ENCODE results near the gene MYCBP2.
"Not testable (repeated sequence)": the region's sequence is repeated elsewhere in the genome, so short reads cannot be mapped to it uniquely, and the experiment has no call there.

MYCBP2 gene

DNA sequence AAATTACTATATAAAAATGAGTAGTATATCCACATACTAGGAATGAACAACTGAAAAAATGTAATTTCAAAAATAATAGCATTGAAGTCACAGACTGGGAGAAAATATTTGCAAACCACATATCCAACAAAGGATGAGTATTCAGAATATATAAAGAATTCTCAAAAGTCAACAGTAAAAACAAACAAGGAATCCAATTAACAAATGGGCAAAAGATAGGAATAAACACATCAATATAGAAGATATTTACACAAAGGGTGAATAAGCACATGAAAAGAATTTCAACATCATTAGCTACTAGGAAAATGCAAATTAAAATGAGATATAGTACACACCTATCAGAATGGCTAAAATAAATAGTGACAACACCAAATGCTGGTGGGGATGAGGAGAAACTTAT, 37.0 kb downstream of the MYCBP2 start:
- Histone ChIP-seq H3K4me1 (ENCODE audit: control insufficient read depth, insufficient read depth, low read length) (no peaks in the 10 kb centered on the region), H3K9me3 (ENCODE audit: control insufficient read depth, insufficient read depth, low read depth, low read length) (no peaks in the 10 kb centered on the region), H3K4me3 (ENCODE audit: low read depth, low read length) (no peak overlapping the region), H3K27ac (ENCODE audit: extremely low read depth, low read depth, low read length) (no peak overlapping the region), H3K36me3 (ENCODE audit: control insufficient read depth in 2 of 2, insufficient read depth in 1 of 2, low read length in 2 of 2) (peaks cover 0 to 46% of the 10 kb centered on the region in 2 experiments; a peak in 1 of 3 replicates)
- POLR2A ChIA-PET, result no interaction called here
- CTCF ChIA-PET, result interaction anchor here (0.6 kb wide), 1 partner anchor 1925 kb away, joined by 3 read pairs; no protein-coding TSS in a partner anchor
- TF ChIP-seq ZNF248 (tag by site-specific recombination; IDR thresholded peaks at IDR 0.05), result no peak
- TF ChIP-seq ZNF48 (tag by site-specific recombination; IDR thresholded peaks at IDR 0.05), result no peak
- TF ChIP-seq ZNF610 (tag by site-specific recombination; IDR thresholded peaks at IDR 0.05; ENCODE audit: borderline replicate concordance), result no peak
- TF ChIP-seq ZNF600 (tag by site-specific recombination; IDR thresholded peaks at IDR 0.05), result no peak
- TF ChIP-seq, protein P1, sequence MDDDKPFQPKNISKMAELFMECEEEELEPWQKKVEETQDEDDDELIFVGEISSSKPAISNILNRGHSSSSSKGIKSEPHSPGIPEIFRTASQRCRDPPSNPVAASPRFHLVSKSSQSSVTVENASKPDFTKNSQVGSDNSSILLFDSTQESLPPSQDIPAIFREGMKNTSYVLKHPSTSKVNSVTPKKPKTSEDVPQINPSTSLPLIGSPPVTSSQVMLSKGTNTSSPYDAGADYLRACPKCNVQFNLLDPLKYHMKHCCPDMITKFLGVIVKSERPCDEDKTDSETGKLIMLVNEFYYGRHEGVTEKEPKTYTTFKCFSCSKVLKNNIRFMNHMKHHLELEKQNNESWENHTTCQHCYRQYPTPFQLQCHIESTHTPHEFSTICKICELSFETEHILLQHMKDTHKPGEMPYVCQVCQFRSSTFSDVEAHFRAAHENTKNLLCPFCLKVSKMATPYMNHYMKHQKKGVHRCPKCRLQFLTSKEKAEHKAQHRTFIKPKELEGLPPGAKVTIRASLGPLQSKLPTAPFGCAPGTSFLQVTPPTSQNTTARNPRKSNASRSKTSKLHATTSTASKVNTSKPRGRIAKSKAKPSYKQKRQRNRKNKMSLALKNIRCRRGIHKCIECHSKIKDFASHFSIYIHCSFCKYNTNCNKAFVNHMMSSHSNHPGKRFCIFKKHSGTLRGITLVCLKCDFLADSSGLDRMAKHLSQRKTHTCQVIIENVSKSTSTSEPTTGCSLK (tag by site-specific recombination; IDR thresholded peaks at IDR 0.05), result no peak
- TF ChIP-seq ZBTB20 (tag by site-specific recombination; IDR thresholded peaks at IDR 0.05), result no peak

DNA sequence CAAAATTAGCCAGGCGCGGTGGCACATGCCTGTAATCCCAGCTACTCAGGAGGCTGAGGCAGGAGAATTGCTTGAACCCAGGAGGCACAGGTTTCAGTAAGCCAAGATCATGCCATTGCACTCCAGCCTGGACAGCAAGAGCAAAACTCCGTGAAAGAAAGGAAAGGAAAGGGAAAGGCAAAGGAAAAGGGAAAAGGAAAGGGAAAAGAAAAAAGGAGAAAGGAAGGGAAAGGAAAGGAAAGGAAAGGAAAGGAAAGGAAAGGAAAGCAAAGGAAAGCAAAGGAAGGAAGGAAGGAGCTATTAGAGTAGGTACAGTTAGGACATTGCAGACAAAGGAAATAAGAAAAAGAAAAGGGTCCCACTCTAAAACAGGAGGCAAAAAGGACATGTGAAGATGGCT, 41.3 kb downstream of the MYCBP2 start:
- H3K36me3 ChIP-seq (ENCODE audit: control insufficient read depth in 2 of 2, insufficient read depth in 1 of 2, low read length in 2 of 2), result peaks cover 0 to 25% of the 10 kb centered on the region in 2 experiments; a peak in 1 of 3 replicates
- POLR2A ChIA-PET, result not testable (repeated sequence)
- CTCF ChIA-PET, result interaction anchor here (1.0 kb wide), 1 partner anchor 22 kb away, joined by 3 read pairs; no protein-coding TSS in a partner anchor

DNA sequence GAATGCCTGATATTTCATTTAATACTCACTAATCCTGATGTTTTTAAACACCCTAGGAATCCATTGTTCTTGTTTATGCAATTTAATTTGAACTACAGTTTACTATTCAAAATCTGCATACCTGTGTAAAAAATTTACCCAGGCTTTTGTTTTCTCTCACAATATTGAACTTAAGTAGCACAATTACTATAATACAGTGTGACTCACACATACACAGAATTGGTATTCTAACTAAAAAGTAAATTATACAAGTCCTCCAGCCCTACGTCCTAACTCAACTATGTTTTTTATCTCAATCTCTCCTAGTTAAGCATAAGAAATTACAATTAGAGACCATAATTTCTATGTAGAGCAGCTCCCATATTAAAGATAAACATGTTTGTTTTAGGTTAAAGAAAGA, 41.8 kb downstream of the MYCBP2 start:
- Histone ChIP-seq H3K4me3 (ENCODE audit: low read depth, low read length) (no peak overlapping the region), H3K36me3 (ENCODE audit: control insufficient read depth in 2 of 2, insufficient read depth in 1 of 2, low read length in 2 of 2) (peaks cover 0 to 20% of the 10 kb centered on the region in 2 experiments; a peak in 1 of 3 replicates), H3K9me3 (ENCODE audit: control insufficient read depth, insufficient read depth, low read depth, low read length) (no peaks in the 10 kb centered on the region), H3K27ac (ENCODE audit: extremely low read depth, low read depth, low read length) (no peak overlapping the region), H3K4me1 (ENCODE audit: control insufficient read depth, insufficient read depth, low read length) (no peaks in the 10 kb centered on the region)
- POLR2A ChIA-PET, result no interaction called here
- CTCF ChIA-PET, result no interaction called here
- no peak for TF ChIP-seq ZNF19 (tag by site-specific recombination; IDR thresholded peaks at IDR 0.05; ENCODE audit: low read depth)
- TF ChIP-seq ZNF2 (tag by site-specific recombination; IDR thresholded peaks at IDR 0.05), result no peak
- TF ChIP-seq ZNF791 (tag by site-specific recombination; IDR thresholded peaks at IDR 0.05), result no peak
- TF ChIP-seq, protein P2, sequence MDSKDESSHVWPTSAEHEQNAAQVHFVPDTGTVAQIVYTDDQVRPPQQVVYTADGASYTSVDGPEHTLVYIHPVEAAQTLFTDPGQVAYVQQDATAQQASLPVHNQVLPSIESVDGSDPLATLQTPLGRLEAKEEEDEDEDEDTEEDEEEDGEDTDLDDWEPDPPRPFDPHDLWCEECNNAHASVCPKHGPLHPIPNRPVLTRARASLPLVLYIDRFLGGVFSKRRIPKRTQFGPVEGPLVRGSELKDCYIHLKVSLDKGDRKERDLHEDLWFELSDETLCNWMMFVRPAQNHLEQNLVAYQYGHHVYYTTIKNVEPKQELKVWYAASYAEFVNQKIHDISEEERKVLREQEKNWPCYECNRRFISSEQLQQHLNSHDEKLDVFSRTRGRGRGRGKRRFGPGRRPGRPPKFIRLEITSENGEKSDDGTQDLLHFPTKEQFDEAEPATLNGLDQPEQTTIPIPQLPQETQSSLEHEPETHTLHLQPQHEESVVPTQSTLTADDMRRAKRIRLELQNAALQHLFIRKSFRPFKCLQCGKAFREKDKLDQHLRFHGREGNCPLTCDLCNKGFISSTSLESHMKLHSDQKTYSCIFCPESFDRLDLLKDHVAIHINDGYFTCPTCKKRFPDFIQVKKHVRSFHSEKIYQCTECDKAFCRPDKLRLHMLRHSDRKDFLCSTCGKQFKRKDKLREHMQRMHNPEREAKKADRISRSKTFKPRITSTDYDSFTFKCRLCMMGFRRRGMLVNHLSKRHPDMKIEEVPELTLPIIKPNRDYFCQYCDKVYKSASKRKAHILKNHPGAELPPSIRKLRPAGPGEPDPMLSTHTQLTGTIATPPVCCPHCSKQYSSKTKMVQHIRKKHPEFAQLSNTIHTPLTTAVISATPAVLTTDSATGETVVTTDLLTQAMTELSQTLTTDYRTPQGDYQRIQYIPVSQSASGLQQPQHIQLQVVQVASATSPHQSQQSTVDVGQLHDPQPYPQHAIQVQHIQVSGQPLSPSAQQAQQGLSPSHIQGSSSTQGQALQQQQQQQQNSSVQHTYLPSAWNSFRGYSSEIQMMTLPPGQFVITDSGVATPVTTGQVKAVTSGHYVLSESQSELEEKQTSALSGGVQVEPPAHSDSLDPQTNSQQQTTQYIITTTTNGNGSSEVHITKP (tag by site-specific recombination; IDR thresholded peaks at IDR 0.05), result no peak
- TF ChIP-seq ZNF530 (tag by site-specific recombination; IDR thresholded peaks at IDR 0.05; ENCODE audit: low read depth), result no peak
- TF ChIP-seq ZFP69B (tag by site-specific recombination; IDR thresholded peaks at IDR 0.05), result no peak
- TF ChIP-seq ZNF670 (tag by site-specific recombination; IDR thresholded peaks at IDR 0.05; ENCODE audit: low read depth), result no peak
- no peak for TF ChIP-seq SALL2 (tag by site-specific recombination; IDR thresholded peaks at IDR 0.05; ENCODE audit: borderline replicate concordance)
- no peak for TF ChIP-seq ZNF23 (tag by site-specific recombination; IDR thresholded peaks at IDR 0.05; ENCODE audit: borderline replicate concordance)
- TF ChIP-seq, protein P3, sequence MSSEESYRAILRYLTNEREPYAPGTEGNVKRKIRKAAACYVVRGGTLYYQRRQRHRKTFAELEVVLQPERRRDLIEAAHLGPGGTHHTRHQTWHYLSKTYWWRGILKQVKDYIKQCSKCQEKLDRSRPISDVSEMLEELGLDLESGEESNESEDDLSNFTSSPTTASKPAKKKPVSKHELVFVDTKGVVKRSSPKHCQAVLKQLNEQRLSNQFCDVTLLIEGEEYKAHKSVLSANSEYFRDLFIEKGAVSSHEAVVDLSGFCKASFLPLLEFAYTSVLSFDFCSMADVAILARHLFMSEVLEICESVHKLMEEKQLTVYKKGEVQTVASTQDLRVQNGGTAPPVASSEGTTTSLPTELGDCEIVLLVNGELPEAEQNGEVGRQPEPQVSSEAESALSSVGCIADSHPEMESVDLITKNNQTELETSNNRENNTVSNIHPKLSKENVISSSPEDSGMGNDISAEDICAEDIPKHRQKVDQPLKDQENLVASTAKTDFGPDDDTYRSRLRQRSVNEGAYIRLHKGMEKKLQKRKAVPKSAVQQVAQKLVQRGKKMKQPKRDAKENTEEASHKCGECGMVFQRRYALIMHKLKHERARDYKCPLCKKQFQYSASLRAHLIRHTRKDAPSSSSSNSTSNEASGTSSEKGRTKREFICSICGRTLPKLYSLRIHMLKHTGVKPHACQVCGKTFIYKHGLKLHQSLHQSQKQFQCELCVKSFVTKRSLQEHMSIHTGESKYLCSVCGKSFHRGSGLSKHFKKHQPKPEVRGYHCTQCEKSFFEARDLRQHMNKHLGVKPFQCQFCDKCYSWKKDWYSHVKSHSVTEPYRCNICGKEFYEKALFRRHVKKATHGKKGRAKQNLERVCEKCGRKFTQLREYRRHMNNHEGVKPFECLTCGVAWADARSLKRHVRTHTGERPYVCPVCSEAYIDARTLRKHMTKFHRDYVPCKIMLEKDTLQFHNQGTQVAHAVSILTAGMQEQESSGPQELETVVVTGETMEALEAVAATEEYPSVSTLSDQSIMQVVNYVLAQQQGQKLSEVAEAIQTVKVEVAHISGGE (tag by site-specific recombination; conservative IDR thresholded peaks at IDR 0.05; ENCODE audit: low read depth), result no peak
- TF ChIP-seq, protein P4, sequence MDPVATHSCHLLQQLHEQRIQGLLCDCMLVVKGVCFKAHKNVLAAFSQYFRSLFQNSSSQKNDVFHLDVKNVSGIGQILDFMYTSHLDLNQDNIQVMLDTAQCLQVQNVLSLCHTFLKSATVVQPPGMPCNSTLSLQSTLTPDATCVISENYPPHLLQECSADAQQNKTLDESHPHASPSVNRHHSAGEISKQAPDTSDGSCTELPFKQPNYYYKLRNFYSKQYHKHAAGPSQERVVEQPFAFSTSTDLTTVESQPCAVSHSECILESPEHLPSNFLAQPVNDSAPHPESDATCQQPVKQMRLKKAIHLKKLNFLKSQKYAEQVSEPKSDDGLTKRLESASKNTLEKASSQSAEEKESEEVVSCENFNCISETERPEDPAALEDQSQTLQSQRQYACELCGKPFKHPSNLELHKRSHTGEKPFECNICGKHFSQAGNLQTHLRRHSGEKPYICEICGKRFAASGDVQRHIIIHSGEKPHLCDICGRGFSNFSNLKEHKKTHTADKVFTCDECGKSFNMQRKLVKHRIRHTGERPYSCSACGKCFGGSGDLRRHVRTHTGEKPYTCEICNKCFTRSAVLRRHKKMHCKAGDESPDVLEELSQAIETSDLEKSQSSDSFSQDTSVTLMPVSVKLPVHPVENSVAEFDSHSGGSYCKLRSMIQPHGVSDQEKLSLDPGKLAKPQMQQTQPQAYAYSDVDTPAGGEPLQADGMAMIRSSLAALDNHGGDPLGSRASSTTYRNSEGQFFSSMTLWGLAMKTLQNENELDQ (tag by site-specific recombination; IDR thresholded peaks at IDR 0.05; ENCODE audit: low read depth), result no peak
- no peak for TF ChIP-seq ZNF501 (tag by site-specific recombination; IDR thresholded peaks at IDR 0.05)

More for the DNA sequence above, 41.3 kb downstream of the MYCBP2 start:
- not testable (repeated sequence) for H3K4me1 ChIP-seq (ENCODE audit: control insufficient read depth, insufficient read depth, low read length); H3K9me3 ChIP-seq (ENCODE audit: control insufficient read depth, insufficient read depth, low read depth, low read length); H3K27ac ChIP-seq (ENCODE audit: extremely low read depth, low read depth, low read length); H3K4me3 ChIP-seq (ENCODE audit: low read depth, low read length)
- peak; percentile 100 for TF ChIP-seq PRDM1 (tag by site-specific recombination; IDR thresholded peaks at IDR 0.05)

All from HEK293 (cell line).